GM12878 (cell line): ENCODE results near the gene CD200R1L. TPM values are rescaled to one million over a fixed set of nuclear protein-coding genes. Genes with fewer than 3 reads are reported as not detected.

Experiments
- ATAC-seq: fragments of 200-7000 bp; cut with Tn5 transposase; 3 replicates; pipeline ENCODE4 v1.9.1; 2020; ENCODE audit warnings: mild to moderate bottlenecking, moderate library complexity
- BruUV-seq: library from RNA; stranded (reverse); fragments of 400-500 nt; replicated peaks from 2 replicates; lab custom pipeline; 2021; lab: Mats Ljungman, UMichigan
- CTCF ChIA-PET: fragments of 300-600 bp; sonication (Branson Sonifier 250); formaldehyde crosslinking; extraction: SDS; loops from one replicate; lab custom pipeline; 2021; ENCODE audit warnings: inconsistent platforms; lab: Yijun Ruan, JAX
- POLR2A ChIA-PET: fragments of 350-600 bp; formaldehyde crosslinking; extraction: SDS; loops from one replicate; lab custom pipeline; 2021; ENCODE audit warnings: inconsistent platforms; lab: Charles Lee
- RAD21 ChIA-PET: fragments of 300-600 bp; sonication (Branson Sonifier 250); formaldehyde crosslinking; loops from one replicate; lab custom pipeline; 2023; ENCODE audit warnings: antibody characterized with exemption; ENCODE audit not compliant: unreplicated experiment; lab: Charles Lee
- SMC1A ChIA-PET: fragments of 300-600 bp; sonication (Branson Sonifier 250); formaldehyde crosslinking; loops from one replicate; lab custom pipeline; 2023; ENCODE audit not compliant: unreplicated experiment, uncharacterized antibody; lab: Charles Lee
- DNase-seq: peaks from one replicate; pipeline ENCODE4 v3.0.0-alpha.2; 2011; ENCODE audit warnings: low read depth, low spot score
- FAIRE-seq: peaks from 3 replicates; lab custom pipeline; 2011; peaks lifted over from hg19 to GRCh38; lab: Jason Lieb, UNC
- H2AFZ ChIP-seq: 2 replicates; pipeline ENCODE4 v1.6.0; 2011; ENCODE audit warnings: low read depth, low read length, control low read depth; ENCODE audit not compliant: control insufficient read depth
- H3K27ac ChIP-seq: 2 replicates; pipeline ENCODE4 v1.5.1; 2011; ENCODE audit warnings: control low read depth; ENCODE audit not compliant: control insufficient read depth, insufficient read depth
- H3K27me3 ChIP-seq, 2 experiments: replicated peaks in 1 of 2; 2 replicates each; pipeline versions ENCODE4 v1.6.0 to v1.6.1; 2011; ENCODE audit warnings: low read length in 1 of 2; ENCODE audit not compliant: control insufficient read depth in 2 of 2, insufficient read depth in 2 of 2
- H3K36me3 ChIP-seq, 2 experiments: 2 replicates each; pipeline ENCODE4 v1.5.1; 2011; ENCODE audit warnings: low read length in 1 of 2; ENCODE audit not compliant: control insufficient read depth in 2 of 2, insufficient read depth in 2 of 2
- H3K4me1 ChIP-seq: 2 replicates; pipeline ENCODE4 v1.6.1; 2011; ENCODE audit warnings: mild to moderate bottlenecking, low read length, moderate library complexity, mixed read lengths; ENCODE audit not compliant: control insufficient read depth, insufficient read depth
- H3K4me2 ChIP-seq: 2 replicates; pipeline ENCODE4 v1.6.0; 2011; ENCODE audit warnings: control low read depth; ENCODE audit not compliant: control insufficient read depth, insufficient read depth
- H3K4me3 ChIP-seq: fragments of 200-600 bp; sonication (generic); 2 replicates; pipeline ENCODE4 v1.5.1; 2016
- H3K79me2 ChIP-seq: 2 replicates; pipeline ENCODE4 v1.6.0; 2011; ENCODE audit warnings: low read length; ENCODE audit not compliant: control insufficient read depth, insufficient read depth
- H3K9ac ChIP-seq: 2 replicates; pipeline ENCODE4 v1.8.0; 2011; ENCODE audit warnings: low read length, control low read depth, mixed read lengths; ENCODE audit not compliant: control insufficient read depth, insufficient read depth
- H3K9me3 ChIP-seq: replicated peaks from 3 replicates; pipeline ENCODE4 v1.5.1; 2011; ENCODE audit warnings: mild to moderate bottlenecking, low read length; ENCODE audit not compliant: control insufficient read depth, insufficient read depth
- H4K20me1 ChIP-seq: 2 replicates; pipeline ENCODE4 v1.6.0; 2011; ENCODE audit not compliant: control insufficient read depth, insufficient read depth
- E2F8 ChIP-seq: fragments of 450-650 bp; IDR thresholded peaks from 2 replicates; pipeline ENCODE4 v1.6.1; 2018; ENCODE audit warnings: mild to moderate bottlenecking, low read depth, moderate library complexity; ENCODE audit not compliant: partially characterized antibody
- SMAD1 ChIP-seq: fragments of 450-650 bp; IDR thresholded peaks from 2 replicates; pipeline ENCODE4 v1.6.1; 2018; ENCODE audit warnings: mild to moderate bottlenecking, low read depth; ENCODE audit not compliant: partially characterized antibody
- SMAD5 ChIP-seq: IDR thresholded peaks from 2 replicates; pipeline ENCODE4 v1.6.1; 2016; ENCODE audit warnings: antibody characterized with exemption, low read depth
- ZNF24 ChIP-seq: fragments of 450-650 bp; IDR thresholded peaks from 2 replicates; pipeline ENCODE4 v1.6.1; 2017; ENCODE audit warnings: antibody characterized with exemption, mild to moderate bottlenecking
- ZNF592 ChIP-seq: fragments of 450-650 bp; IDR thresholded peaks from 2 replicates; pipeline ENCODE4 v1.6.1; 2017; ENCODE audit warnings: mild to moderate bottlenecking, moderate library complexity
- WGBS: methylation state at CpG from one replicate; pipeline ENCODE4 v1.1.6; 2016; ENCODE audit warnings: low lambda C conversion rate; ENCODE audit not compliant: insufficient replicate concordance, insufficient coverage; ENCODE audit errors: missing lambda C conversion rate; 5-methylcytosine and 5-hydroxymethylcytosine counted together
- in situ Hi-C: fragments of 300-500 bp; cut with MboI; formaldehyde crosslinking; loops from 9 replicates; pipeline ENCODE4 v1.14.3; 2018; ENCODE audit warnings: mixed read lengths
- intact Hi-C: fragments of 100-400 bp; cut with micrococcal nuclease; formaldehyde crosslinking; loops from one replicate; pipeline ENCODE4 v1.14.2; 2022; ENCODE audit not compliant: unreplicated experiment
- polyA plus RNA-seq, 11 experiments: library from polyadenylated mRNA; depleted of rRNA in 4 of 11; unstranded in 6 of 11; stranded (reverse) in 5 of 11; fragments of >200 nt; fragmentation: Nextera tagmentation in 4 of 11; fragmentation: Illumina TruSeq in 1 of 11; extraction: Ambion mirVana in 4 of 11; extraction: Trizol in 1 of 11; gene quantifications; 1 replicate in 1 of 11; 2 replicates in 10 of 11; pipeline versions ENCODE4 v1.2.1 to v1.2.3, GENCODE V29; 2011 to 2016; ENCODE audit warnings: inconsistent platforms in 2 of 11, missing spikeins in 2 of 11, low read depth in 1 of 11
- total RNA-seq, 4 experiments: library from RNA; depleted of rRNA in 3 of 4; stranded (reverse); fragments of >200 nt in 3 of 4; fragmentation: Illumina TruSeq in 1 of 4; extraction: Trizol in 1 of 4; gene quantifications; 2 replicates each; pipeline versions ENCODE4 v1.2.1 to v1.2.3, GENCODE V29; 2013 to 2021

Gene CD200R1L
- total and polyA plus RNA-seq, 10 of the 15 experiments (the other 5 are each of a cell fraction or from before 2014, with no cell fraction given) = 0.41 TPM; not detected in 9

GRCh38 chr3:112810561-112810960 is 36.1 kb downstream of the CD200R1L start:
- Histone ChIP-seq H3K27me3 (no peaks in the 10 kb centered on the region; a peak in 1 of 4 replicates), H3K36me3 (no peaks in the 10 kb centered on the region), H3K79me2 (no peaks in the 10 kb centered on the region), H3K9ac (no peak overlapping the region), H4K20me1 (no peaks in the 10 kb centered on the region), H3K4me3 (no peak overlapping the region), H3K9me3 (no peaks in the 10 kb centered on the region; the same call in 2 of the 3 replicates), H3K4me1 (peaks cover 14% of the 10 kb centered on the region), H2AFZ (no peak overlapping the region), H3K27ac (no peak overlapping the region), H3K4me2 (no peak overlapping the region)
- no peak for ATAC-seq
- FAIRE-seq = no peak
- TF ChIP-seq SMAD5 (no peak), ZNF24 (no peak), ZNF592 (no peak), E2F8 (no peak), SMAD1 (no peak)
- ChIA-PET CTCF (interaction anchor here (1.4 kb wide), 1 partner anchor 168 kb away, joined by 4 read pairs; no protein-coding TSS in a partner anchor), SMC1A (interaction anchor here (0.8 kb wide), 1 partner anchor 537 kb away, joined by 3 read pairs; no protein-coding TSS in a partner anchor), POLR2A (no interaction called here), RAD21 (no interaction called here)
- in situ Hi-C loops (no loop called here), intact Hi-C loops (loop anchor here (5.0 kb wide), 2 partner anchors 78 to 162 kb away; no protein-coding TSS in a partner anchor)
- BruUV-seq = no TSS peak
- no peak for DNase-seq
- 98% methylated on average over 3 of the region's 3 CpGs for WGBS
